Astrocyte of the spinal cord (primary cell): ENCODE data around the gene HBB.

Experiments used
- DNase-seq: peaks from one replicate; pipeline ENCODE4 v3.0.0; 2011; ENCODE audit warnings: low read depth, low spot score
- H3K4me3 ChIP-seq: 2 replicates; pipeline ENCODE4 v1.5.1; 2011; ENCODE audit warnings: low read depth, mild to moderate bottlenecking, low read length, moderate library complexity
- CTCF ChIP-seq: IDR thresholded peaks from 2 replicates; pipeline ENCODE4 v1.5.1; 2012; ENCODE audit warnings: low read depth, mild to moderate bottlenecking, low read length, inconsistent platforms
- in situ Hi-C: cut with HindIII; loops from 2 replicates; pipeline ENCODE4 v1.10.0; 2017; ENCODE audit warnings: low sequenced_read_pairs

The HBB gene

DNA sequence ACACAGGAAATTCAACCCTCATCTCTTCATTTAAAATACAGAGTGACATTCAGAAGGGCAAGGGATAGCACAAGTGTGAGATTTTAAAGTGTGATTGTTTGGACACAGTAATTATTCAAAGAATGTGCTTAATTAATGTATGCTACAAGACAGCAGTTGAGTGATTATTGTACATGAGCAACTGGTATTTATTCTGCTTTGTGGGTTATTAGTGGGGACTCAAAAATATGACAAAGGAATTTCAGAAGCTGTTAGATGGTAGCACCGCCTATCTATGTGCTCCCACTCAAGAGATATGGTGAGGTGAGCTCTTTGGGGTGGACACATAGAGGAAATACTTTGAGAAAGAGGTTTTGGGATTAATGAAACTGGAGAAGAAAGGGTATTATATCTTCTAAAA, 13.2 kb upstream of the HBB start:
- no peak for DNase-seq
- in situ Hi-C loops = no loop called here
- TF ChIP-seq CTCF = no peak
- H3K4me3 ChIP-seq = no peak overlapping the region

- no peak for DNase-seq
- no peak overlapping the region for H3K4me3 ChIP-seq
- no peak for TF ChIP-seq CTCF
- in situ Hi-C loops = no loop called here
Measured at GRCh38 chr11:5239046-5239445, 12.2 kb upstream of the HBB start.

GRCh38 chr11:5238486-5238885, 11.6 kb upstream of the HBB start:
- H3K4me3 ChIP-seq = no peak overlapping the region
- DNase-seq = no peak
- in situ Hi-C loops = no loop called here
- TF ChIP-seq CTCF = no peak

DNA sequence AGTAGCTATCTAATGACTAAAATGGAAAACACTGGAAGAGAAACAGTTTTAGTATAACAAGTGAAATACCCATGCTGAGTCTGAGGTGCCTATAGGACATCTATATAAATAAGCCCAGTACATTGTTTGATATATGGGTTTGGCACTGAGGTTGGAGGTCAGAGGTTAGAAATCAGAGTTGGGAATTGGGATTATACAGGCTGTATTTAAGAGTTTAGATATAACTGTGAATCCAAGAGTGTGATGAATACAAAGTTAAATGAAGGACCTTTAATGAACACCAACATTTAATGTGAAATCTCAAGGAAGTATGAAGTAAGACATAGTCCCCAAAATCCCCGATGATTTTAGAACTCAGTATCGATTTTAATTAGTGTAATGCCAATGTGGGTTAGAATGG, 10.5 kb upstream of the HBB start:
- no peak for DNase-seq
- no peak overlapping the region for H3K4me3 ChIP-seq
- in situ Hi-C loops = no loop called here
- no peak for TF ChIP-seq CTCF

DNA sequence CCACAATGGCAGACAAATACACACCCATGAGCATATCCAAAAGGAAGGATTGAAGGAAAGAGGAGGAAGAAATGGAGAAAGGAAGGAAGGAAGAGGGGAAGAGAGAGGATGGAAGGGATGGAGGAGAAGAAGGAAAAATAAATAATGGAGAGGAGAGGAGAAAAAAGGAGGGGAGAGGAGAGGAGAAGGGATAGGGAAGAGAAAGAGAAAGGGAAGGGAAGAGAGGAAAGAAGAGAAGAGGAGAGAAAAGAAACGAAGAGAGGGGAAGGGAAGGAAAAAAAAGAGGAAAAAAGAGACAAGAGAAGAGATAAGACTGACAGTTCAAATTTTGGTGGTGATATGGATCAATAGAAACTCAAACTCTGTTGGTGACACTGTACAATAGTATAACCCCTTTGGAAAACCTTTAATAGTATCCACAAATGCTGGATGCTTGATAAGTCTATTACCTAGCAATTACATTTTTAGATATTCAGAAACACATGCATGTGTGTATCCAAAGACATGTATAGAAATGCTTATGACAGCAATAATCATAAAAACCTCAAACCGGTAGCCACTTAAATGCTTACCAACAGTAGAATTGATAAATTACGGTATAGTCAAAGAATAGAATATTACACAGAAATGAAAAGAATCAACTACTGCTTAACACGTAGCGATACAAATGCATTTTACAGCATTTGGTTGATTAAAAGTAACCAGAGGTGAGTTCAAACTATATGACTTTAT, 8.7 kb upstream of the HBB start:
- H3K4me3 ChIP-seq = no peak overlapping the region
- in situ Hi-C loops = no loop called here
- no peak for DNase-seq
- TF ChIP-seq CTCF = no peak

GRCh38 chr11:5234381-5234834, 7.5 kb upstream of the HBB start, which contains the start of gene HBD:
Gene HBD (minus strand): TSS chr11:5234483. CDS start chr11:5234433, 50 bp downstream.
- H3K4me3 ChIP-seq = no peak within 1 kb of the TSS
- in situ Hi-C loops = no loop called here
- DNase-seq = peak; percentile 10
- no peak for TF ChIP-seq CTCF
